HPDE6-E6E7 (cell line): ENCODE measurements around the gene ADH6.
"Not testable (repeated sequence)": the region's sequence is repeated elsewhere in the genome, so short reads cannot be mapped to it uniquely, and the experiment has no call there.

Experiments
- DNase-seq: peaks from one replicate; pipeline ENCODE4 v3.0.0; 2011; ENCODE audit warnings: missing footprints; ENCODE audit errors: extremely low spot score

Gene ADH6

GRCh38 chr4:99219072-99219471 lies at the start of gene ADH6:
TSS of gene ADH6 (minus strand) at chr4:99219246. CDS start at chr4:99219152, 94 bp downstream.
- no peak for DNase-seq

- no peak for DNase-seq
These were observed 45.9 kb upstream of the ADH6 start for GRCh38 chr4:99264927-99265326.

- no peak for DNase-seq
These were observed 33.7 kb upstream of the ADH6 start for GRCh38 chr4:99252746-99253145.

- DNase-seq = no peak
These were observed 29.7 kb upstream of the ADH6 start for GRCh38 chr4:99248714-99249113.

- DNase-seq = no peak
These were observed 16.9 kb upstream of the ADH6 start for GRCh38 chr4:99235955-99236354.

- DNase-seq = no peak
These were observed 15.4 kb upstream of the ADH6 start for GRCh38 chr4:99234331-99235010.

GRCh38 chr4:99233397-99233796 lies 14.4 kb upstream of the ADH6 start:
- DNase-seq = not testable (repeated sequence)

GRCh38 chr4:99228706-99229105 lies 9.7 kb upstream of the ADH6 start:
- DNase-seq = not testable (repeated sequence)

DNA sequence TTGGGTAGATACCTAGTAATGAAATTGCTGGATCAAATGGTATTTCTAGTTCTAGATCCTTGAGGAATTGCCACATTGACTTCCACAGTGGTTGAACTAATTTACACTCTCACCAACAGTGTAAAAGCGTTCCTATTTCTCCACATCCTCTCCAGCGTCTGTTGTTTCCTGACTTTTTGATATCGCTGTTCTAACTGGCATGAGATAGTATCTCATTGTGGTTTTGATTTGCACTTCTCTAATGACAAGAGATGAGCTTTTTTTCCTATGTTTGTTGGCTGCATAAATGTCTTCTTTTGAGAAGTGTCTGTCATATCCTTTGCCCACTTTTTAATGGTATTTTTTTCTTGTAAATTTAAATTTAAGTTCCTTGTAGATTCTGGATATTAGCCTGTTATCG lies 8.6 kb upstream of the ADH6 start:
- DNase-seq = not testable (repeated sequence)

- no peak for DNase-seq
These were observed 2.9 kb upstream of the ADH6 start for GRCh38 chr4:99221980-99222379.

- no peak for DNase-seq
These were observed 433 bp upstream of the ADH6 start for GRCh38 chr4:99219479-99219878.

- no peak for DNase-seq
These were observed 3.5 kb downstream of the ADH6 start for GRCh38 chr4:99215521-99215920.

GRCh38 chr4:99210789-99211188 lies 8.3 kb downstream of the ADH6 start:
- DNase-seq = no peak

- no peak for DNase-seq
These were observed 9.4 kb downstream of the ADH6 start for GRCh38 chr4:99209671-99210070.

- no peak for DNase-seq
These were observed 10.3 kb downstream of the ADH6 start for GRCh38 chr4:99208719-99209075.

GRCh38 chr4:99207911-99208718 lies 10.9 kb downstream of the ADH6 start:
- no peak for DNase-seq

DNA sequence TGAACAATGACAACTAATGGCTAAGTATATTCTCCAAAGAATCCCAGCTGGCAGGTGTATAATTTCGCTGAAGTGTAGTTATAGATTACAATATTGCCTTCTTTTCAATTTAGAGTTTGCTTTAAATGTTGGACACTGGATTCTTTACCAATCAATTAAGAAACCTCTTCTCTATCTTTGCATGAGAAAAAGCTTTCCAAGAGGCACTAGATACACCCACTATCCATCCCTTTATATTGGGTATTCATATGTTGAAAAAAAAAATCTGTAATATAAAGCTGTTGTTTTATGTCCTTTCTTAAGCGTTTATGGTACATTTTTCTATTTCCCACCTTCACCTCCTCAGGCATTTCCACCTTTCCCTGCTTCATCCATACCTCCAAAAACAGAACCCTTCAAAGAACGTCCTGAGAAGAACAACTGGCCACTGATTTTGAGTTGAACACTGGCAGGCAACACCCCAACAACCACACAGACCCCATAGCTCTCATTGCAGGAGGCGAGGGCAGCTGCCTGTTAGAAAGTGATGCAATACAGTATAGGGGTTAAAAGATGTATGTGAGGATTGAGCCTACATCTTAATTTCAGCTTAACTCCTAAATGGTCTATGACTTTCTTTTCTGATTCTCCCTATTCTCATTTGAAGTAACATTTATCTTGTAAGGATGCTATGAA lies 11.8 kb downstream of the ADH6 start:
- DNase-seq = no peak

DNA sequence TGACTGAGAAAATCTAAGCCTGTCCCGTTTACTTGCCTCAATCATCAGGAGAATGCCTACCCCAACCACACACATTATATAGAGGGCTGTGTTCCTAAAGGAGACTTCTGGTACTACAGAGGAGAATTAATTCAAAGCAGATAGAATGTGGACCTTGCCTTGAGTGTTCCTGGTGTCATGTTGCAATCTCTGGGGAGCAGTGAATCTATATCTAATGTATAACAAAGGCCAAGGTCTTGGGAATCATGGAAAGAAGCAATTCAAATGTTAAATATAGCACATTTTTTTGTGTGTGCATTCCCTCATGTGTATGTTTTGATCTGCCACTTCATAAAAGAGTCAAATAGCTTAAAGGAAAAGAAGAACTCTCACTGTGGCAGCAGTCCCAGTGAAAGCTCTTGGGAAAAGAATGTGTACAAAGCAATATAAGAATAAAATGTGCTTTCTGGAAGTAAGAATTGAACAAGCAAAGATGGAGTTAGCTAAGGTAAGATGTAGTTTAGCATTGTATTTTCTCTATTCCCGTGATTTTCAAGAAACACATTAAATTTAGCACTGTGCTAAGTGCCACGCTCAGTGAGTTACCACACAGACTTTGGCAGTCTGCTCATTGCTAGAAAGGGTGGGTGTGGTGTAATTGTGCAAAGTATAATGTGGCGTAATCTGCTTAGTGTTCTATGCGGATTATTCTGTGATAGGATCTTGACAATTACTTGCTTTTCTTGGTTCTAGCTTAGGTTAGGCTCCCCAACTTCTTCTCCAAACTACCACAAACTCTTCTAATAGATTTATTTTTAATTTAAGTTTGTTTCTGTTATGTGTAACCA lies 13.7 kb downstream of the ADH6 start:
- DNase-seq = no peak

DNA sequence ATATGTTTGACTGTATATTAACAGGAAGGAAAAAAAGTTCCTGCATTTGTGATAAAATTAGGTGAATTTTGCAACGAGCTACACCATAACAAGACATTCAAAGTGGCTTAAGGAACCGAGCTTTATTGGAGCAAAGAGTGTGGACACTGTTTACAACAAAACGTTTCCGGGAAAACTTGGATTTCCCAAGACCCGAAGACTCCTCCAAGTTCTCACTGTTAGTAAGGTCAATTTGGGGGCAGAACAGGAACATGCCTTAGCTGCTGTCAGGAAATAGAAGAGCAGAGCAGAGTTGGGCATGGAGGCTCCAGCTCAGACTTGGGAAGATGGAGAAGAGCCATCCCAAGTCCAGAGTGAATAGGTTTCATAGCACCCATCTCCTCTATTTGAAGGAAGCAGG lies 16.5 kb downstream of the ADH6 start:
- DNase-seq = no peak

DNA sequence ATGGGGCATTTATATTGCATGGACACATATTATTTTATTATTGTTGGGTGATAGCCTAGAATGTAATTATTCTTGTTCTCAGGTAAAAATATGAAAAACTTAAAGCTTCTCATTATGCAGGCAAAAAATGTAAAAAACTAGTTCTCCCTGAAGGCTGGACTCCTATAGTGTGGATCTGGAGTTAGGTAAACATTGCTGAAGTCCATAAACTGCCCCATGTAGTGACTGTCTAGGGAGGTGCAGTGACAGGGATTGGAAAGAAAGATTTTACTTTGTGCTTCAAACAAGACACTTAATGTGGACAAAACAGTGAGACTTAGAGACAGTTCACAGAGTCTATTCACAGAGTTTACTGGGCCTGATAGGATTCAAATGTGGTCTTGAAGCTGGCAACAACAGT lies 17.0 kb downstream of the ADH6 start:
- no peak for DNase-seq

GRCh38 chr4:99201690-99202089 lies 17.4 kb downstream of the ADH6 start:
- no peak for DNase-seq

GRCh38 chr4:99200138-99200537 lies 18.9 kb downstream of the ADH6 start:
- no peak for DNase-seq
